Measurements from ENCODE around the gene C6orf15.

- TF ChIP-seq CTCF (conservative IDR thresholded peaks at IDR 0.05; ENCODE audit: low read length) (no peak), EZH2phosphoT487 (IDR thresholded peaks at IDR 0.05; ENCODE audit: borderline replicate concordance) (no peak)
Observed at GRCh38 chr6:31154436-31154835, 42.1 kb upstream of the C6orf15 start.
